ENCODE results near the gene VSTM2L.

DNA sequence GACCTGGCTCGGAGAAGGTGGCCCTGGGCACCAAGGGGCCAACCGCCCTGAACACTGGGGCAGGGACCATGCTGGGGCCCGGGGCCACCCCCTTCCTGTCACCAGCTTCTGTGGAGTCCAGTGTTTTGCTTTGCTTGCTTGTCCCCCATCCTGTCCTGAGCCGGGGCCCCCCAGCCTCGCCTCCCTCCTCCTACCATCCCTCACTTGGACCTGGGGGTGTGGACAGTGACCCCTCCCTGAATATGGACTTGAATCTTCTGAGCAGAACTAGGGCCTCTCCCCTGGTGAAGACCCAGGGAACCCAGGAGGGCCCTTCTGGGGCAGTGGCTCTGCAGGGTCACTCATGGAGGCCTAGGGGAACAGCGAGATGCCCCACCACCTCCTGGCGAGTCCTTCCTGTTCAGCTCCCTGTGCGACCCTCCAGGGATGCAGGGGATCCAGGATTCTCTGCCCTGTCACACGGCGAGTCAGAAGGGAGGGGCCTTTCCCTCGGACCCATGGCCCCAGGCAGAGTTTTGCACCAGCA, 41.6 kb downstream of the VSTM2L start:
- TF ChIP-seq MEF2D (CRISPR knock-in tag; IDR thresholded peaks at IDR 0.05), result no peak
- TF ChIP-seq EZH2 (conservative IDR thresholded peaks at IDR 0.05; ENCODE audit: low read depth, low read length), result no peak
- TF ChIP-seq, protein P1, sequence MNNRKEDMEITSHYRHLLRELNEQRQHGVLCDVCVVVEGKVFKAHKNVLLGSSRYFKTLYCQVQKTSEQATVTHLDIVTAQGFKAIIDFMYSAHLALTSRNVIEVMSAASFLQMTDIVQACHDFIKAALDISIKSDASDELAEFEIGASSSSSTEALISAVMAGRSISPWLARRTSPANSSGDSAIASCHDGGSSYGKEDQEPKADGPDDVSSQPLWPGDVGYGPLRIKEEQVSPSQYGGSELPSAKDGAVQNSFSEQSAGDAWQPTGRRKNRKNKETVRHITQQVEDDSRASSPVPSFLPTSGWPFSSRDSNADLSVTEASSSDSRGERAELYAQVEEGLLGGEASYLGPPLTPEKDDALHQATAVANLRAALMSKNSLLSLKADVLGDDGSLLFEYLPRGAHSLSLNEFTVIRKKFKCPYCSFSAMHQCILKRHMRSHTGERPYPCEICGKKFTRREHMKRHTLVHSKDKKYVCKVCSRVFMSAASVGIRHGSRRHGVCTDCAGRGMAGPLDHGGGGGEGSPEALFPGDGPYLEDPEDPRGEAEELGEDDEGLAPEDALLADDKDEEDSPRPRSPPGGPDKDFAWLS (CRISPR knock-in tag; IDR thresholded peaks at IDR 0.05; ENCODE audit: borderline replicate concordance), result no peak
- TF ChIP-seq, protein P2, sequence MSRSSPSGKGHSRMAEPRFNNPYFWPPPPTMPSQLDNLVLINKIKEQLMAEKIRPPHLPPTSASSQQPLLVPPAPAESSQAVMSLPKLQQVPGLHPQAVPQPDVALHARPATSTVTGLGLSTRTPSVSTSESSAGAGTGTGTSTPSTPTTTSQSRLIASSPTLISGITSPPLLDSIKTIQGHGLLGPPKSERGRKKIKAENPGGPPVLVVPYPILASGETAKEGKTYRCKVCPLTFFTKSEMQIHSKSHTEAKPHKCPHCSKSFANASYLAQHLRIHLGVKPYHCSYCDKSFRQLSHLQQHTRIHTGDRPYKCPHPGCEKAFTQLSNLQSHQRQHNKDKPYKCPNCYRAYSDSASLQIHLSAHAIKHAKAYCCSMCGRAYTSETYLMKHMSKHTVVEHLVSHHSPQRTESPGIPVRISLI (CRISPR knock-in tag; IDR thresholded peaks at IDR 0.05; ENCODE audit: borderline replicate concordance), result no peak
- no peak for TF ChIP-seq ZNF234 (CRISPR knock-in tag; conservative IDR thresholded peaks at IDR 0.05)
- TF ChIP-seq ZBTB20 (CRISPR knock-in tag; IDR thresholded peaks at IDR 0.05; ENCODE audit: borderline replicate concordance, low read depth), result no peak
- TF ChIP-seq POLR2AphosphoS5 (IDR thresholded peaks at IDR 0.05; ENCODE audit: low read depth, low read length), result no peak
- TF ChIP-seq ZNF530 (CRISPR knock-in tag; IDR thresholded peaks at IDR 0.05; ENCODE audit: low read depth), result no peak
- TF ChIP-seq SUZ12 (IDR thresholded peaks at IDR 0.05; ENCODE audit: low read depth, low read length), result no peak
- TF ChIP-seq ZNF101 (CRISPR knock-in tag; IDR thresholded peaks at IDR 0.05; ENCODE audit: borderline replicate concordance, low read depth), result no peak
- TF ChIP-seq, protein P3, sequence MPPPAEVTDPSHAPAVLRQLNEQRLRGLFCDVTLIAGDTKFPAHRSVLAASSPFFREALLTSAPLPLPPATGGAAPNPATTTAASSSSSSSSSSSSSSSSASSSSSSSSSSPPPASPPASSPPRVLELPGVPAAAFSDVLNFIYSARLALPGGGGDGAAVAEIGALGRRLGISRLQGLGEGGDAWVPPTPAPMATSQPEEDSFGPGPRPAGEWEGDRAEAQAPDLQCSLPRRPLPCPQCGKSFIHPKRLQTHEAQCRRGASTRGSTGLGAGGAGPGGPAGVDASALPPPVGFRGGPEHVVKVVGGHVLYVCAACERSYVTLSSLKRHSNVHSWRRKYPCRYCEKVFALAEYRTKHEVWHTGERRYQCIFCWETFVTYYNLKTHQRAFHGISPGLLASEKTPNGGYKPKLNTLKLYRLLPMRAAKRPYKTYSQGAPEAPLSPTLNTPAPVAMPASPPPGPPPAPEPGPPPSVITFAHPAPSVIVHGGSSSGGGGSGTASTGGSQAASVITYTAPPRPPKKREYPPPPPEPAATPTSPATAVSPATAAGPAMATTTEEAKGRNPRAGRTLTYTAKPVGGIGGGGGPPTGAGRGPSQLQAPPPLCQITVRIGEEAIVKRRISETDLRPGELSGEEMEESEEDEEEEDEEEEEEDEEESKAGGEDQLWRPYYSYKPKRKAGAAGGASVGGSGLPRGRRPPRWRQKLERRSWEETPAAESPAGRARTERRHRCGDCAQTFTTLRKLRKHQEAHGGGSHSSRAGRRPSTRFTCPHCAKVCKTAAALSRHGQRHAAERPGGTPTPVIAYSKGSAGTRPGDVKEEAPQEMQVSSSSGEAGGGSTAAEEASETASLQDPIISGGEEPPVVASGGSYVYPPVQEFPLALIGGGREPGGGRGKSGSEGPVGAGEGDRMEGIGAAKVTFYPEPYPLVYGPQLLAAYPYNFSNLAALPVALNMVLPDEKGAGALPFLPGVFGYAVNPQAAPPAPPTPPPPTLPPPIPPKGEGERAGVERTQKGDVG (CRISPR knock-in tag; IDR thresholded peaks at IDR 0.05; ENCODE audit: borderline replicate concordance), result no peak
- TF ChIP-seq ZSCAN22 (CRISPR knock-in tag; IDR thresholded peaks at IDR 0.05), result no peak
- TF ChIP-seq NFE2 (CRISPR knock-in tag; IDR thresholded peaks at IDR 0.05), result no peak

Data from HepG2 (cell line).